ENCODE data around the gene TMC8. TPM values are rescaled to one million over a fixed set of nuclear protein-coding genes. Genes with fewer than 3 reads are reported as not detected.

The TMC8 gene
- total RNA-seq, 1 experiment from 2014 or later, result 0.28 TPM

- Histone ChIP-seq H3K4me1 (0 out of 2 replicates have a peak, but pooled peaks cover 2% of the 10 kb centered on the region), H3K36me3 (peaks cover 18% of the 10 kb centered on the region)
- no peak for DNase-seq
Observed at GRCh38 chr17:78105101-78105500, 25.5 kb upstream of the TMC8 start.

GRCh38 chr17:78105551-78105950 is 25.0 kb upstream of the TMC8 start:
- Histone ChIP-seq H3K9me3 (replicated peaks) (0 out of 2 replicates have a peak, but pooled peaks cover 5% of the 10 kb centered on the region), H3K27ac (no peak overlapping the region), H3K4me3 (no peak overlapping the region), H3K4me1 (0 out of 2 replicates have a peak, but pooled peaks cover 2% of the 10 kb centered on the region), H3K36me3 (peaks cover 16% of the 10 kb centered on the region), H3K27me3 (no peaks in the 10 kb centered on the region)
- no peak for DNase-seq

More at GRCh38 chr17:78105101-78105500, 25.5 kb upstream of the TMC8 start:
- Histone ChIP-seq H3K27me3 (no peaks in the 10 kb centered on the region), H3K9me3 (replicated peaks) (0 out of 2 replicates have a peak, but pooled peaks cover 5% of the 10 kb centered on the region), H3K4me3 (no peak overlapping the region), H3K27ac (no peak overlapping the region)

GRCh38 chr17:78106211-78106610 is 24.4 kb upstream of the TMC8 start:
- 0 out of 2 replicates have a peak, but pooled peaks cover 2% of the 10 kb centered on the region for H3K4me1 ChIP-seq
- H3K27ac ChIP-seq, result no peak overlapping the region
- peaks cover 11% of the 10 kb centered on the region for H3K36me3 ChIP-seq
- no peak overlapping the region for H3K4me3 ChIP-seq
- H3K27me3 ChIP-seq, result no peaks in the 10 kb centered on the region
- 0 out of 2 replicates have a peak, but pooled peaks cover 2% of the 10 kb centered on the region for H3K9me3 ChIP-seq (replicated peaks)
- no peak for DNase-seq

GRCh38 chr17:78107457-78107856 is 23.1 kb upstream of the TMC8 start:
- Histone ChIP-seq H3K9me3 (replicated peaks) (no peaks in the 10 kb centered on the region), H3K27ac (no peak overlapping the region), H3K4me1 (0 out of 2 replicates have a peak, but pooled peaks cover 2% of the 10 kb centered on the region), H3K27me3 (no peaks in the 10 kb centered on the region), H3K4me3 (no peak overlapping the region), H3K36me3 (peaks cover 9% of the 10 kb centered on the region)
- DNase-seq, result no peak

- Histone ChIP-seq H3K4me1 (peaks cover 4% of the 10 kb centered on the region; the same call in 1 of the 2 replicates), H3K9me3 (replicated peaks) (no peaks in the 10 kb centered on the region), H3K4me3 (no peak overlapping the region), H3K27ac (no peak overlapping the region), H3K36me3 (peaks cover 4% of the 10 kb centered on the region), H3K27me3 (no peaks in the 10 kb centered on the region)
- no peak for DNase-seq
Observed at GRCh38 chr17:78107976-78108725, 22.4 kb upstream of the TMC8 start.

- Histone ChIP-seq H3K4me1 (peaks cover 4% of the 10 kb centered on the region; the same call in 1 of the 2 replicates), H3K9me3 (replicated peaks) (no peaks in the 10 kb centered on the region), H3K27me3 (no peaks in the 10 kb centered on the region), H3K36me3 (0 out of 2 replicates have a peak, but pooled peaks cover 2% of the 10 kb centered on the region), H3K4me3 (no peak overlapping the region), H3K27ac (no peak overlapping the region)
- peak in 1 of 2 experiments; percentile 14 for DNase-seq
Observed at GRCh38 chr17:78108726-78109488, 21.7 kb upstream of the TMC8 start.

GRCh38 chr17:78109489-78109761 is 21.1 kb upstream of the TMC8 start:
- 0 out of 2 replicates have a peak, but pooled peaks cover 2% of the 10 kb centered on the region for H3K36me3 ChIP-seq
- peaks cover 4% of the 10 kb centered on the region; the same call in 1 of the 2 replicates for H3K4me1 ChIP-seq
- DNase-seq, result no peak
- no peaks in the 10 kb centered on the region for H3K27me3 ChIP-seq
- no peak overlapping the region for H3K4me3 ChIP-seq
- H3K9me3 ChIP-seq (replicated peaks), result no peaks in the 10 kb centered on the region
- H3K27ac ChIP-seq, result no peak overlapping the region

GRCh38 chr17:78110363-78111015 is 20.1 kb upstream of the TMC8 start:
- Histone ChIP-seq H3K36me3 (0 out of 2 replicates have a peak, but pooled peaks cover 2% of the 10 kb centered on the region), H3K9me3 (replicated peaks) (no peaks in the 10 kb centered on the region), H3K27ac (no peak overlapping the region), H3K4me3 (no peak overlapping the region), H3K4me1 (peaks cover 2% of the 10 kb centered on the region; the same call in 1 of the 2 replicates), H3K27me3 (no peaks in the 10 kb centered on the region)
- DNase-seq, result peak in 1 of 2 experiments; percentile 16

GRCh38 chr17:78111016-78111726 is 19.4 kb upstream of the TMC8 start:
- Histone ChIP-seq H3K4me1 (peaks cover 2% of the 10 kb centered on the region; the same call in 1 of the 2 replicates), H3K9me3 (replicated peaks) (no peaks in the 10 kb centered on the region), H3K36me3 (no peaks in the 10 kb centered on the region), H3K27ac (no peak overlapping the region), H3K27me3 (no peaks in the 10 kb centered on the region), H3K4me3 (no peak overlapping the region)
- DNase-seq, result no peak

GRCh38 chr17:78111727-78112517 is 18.6 kb upstream of the TMC8 start:
- peak in 1 of 2 experiments; percentile 16 for DNase-seq
- Histone ChIP-seq H3K27me3 (no peaks in the 10 kb centered on the region), H3K9me3 (replicated peaks) (no peaks in the 10 kb centered on the region)

GRCh38 chr17:78112518-78113471 is 17.8 kb upstream of the TMC8 start:
- Histone ChIP-seq H3K4me1 (peaks cover 2% of the 10 kb centered on the region; the same call in 1 of the 2 replicates), H3K9me3 (replicated peaks) (no peaks in the 10 kb centered on the region), H3K36me3 (no peaks in the 10 kb centered on the region), H3K27me3 (no peaks in the 10 kb centered on the region), H3K4me3 (no peak overlapping the region), H3K27ac (no peak overlapping the region)
- DNase-seq, result peak; percentile 82 to 90

More at GRCh38 chr17:78111727-78112517, 18.6 kb upstream of the TMC8 start:
- Histone ChIP-seq H3K4me3 (no peak overlapping the region), H3K27ac (no peak overlapping the region), H3K36me3 (no peaks in the 10 kb centered on the region), H3K4me1 (peaks cover 2% of the 10 kb centered on the region; the same call in 1 of the 2 replicates)

- DNase-seq, result no peak
- no peaks in the 10 kb centered on the region for H3K9me3 ChIP-seq (replicated peaks)
- no peak overlapping the region for H3K4me3 ChIP-seq
- H3K36me3 ChIP-seq, result no peaks in the 10 kb centered on the region
- peaks cover 2% of the 10 kb centered on the region; the same call in 1 of the 2 replicates for H3K4me1 ChIP-seq
- H3K27ac ChIP-seq, result no peak overlapping the region
- H3K27me3 ChIP-seq, result no peaks in the 10 kb centered on the region
Observed at GRCh38 chr17:78113804-78114785, 16.5 kb upstream of the TMC8 start.

Data from SJCRH30 (cell line).